MM.1S (cell line): ENCODE data around the gene CD4.

Experiments
- EZH2 ChIP-seq: fragments of 300-600 bp; sonication (generic); optimal IDR thresholded peaks from 2 replicates; pipeline ENCODE3; 2017; ENCODE audit warnings: low read depth, mild to moderate bottlenecking, antibody characterized with exemption, low read length, mixed read lengths
- TF ChIP-seq, protein P1 (sequence below): fragments of 300-600 bp; sonication (generic); IDR thresholded peaks from 2 replicates; pipeline ENCODE4 v1.5.1; 2016; ENCODE audit warnings: antibody characterized with exemption, low read length, mixed read lengths

DNA sequence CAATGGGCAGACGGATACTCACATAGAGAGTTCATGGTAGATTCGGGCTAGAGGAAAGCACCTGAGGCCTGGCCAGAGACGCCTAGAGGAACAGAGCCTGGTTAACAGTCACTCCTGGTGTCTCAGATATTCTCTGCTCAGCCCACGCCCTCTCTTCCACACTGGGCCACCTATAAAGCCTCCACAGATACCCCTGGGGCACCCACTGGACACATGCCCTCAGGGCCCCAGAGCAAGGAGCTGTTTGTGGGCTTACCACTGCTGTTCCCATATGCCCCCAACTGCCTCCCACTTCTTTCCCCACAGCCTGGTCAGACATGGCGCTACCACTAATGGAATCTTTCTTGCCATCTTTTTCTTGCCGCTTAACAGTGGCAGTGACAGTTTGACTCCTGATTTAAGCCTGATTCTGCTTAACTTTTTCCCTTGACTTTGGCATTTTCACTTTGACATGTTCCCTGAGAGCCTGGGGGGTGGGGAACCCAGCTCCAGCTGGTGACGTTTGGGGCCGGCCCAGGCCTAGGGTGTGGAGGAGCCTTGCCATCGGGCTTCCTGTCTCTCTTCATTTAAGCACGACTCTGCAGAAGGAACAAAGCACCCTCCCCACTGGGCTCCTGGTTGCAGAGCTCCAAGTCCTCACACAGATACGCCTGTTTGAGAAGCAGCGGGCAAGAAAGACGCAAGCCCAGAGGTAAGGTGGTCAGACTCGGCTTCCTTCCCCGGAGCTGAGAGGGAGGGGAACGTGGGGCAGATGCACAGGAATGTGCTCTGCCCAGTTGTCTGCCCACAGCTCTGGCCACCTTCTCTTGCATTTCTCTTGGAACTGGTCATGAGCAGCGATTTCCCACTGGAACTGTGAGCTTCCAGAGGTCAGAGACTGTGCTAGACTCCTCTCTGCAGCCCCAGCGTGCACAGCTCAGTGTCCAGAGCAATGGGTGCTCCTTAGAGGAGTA is at the start of gene CD4:
- TF ChIP-seq EZH2, result no peak
- TF ChIP-seq, protein P1, sequence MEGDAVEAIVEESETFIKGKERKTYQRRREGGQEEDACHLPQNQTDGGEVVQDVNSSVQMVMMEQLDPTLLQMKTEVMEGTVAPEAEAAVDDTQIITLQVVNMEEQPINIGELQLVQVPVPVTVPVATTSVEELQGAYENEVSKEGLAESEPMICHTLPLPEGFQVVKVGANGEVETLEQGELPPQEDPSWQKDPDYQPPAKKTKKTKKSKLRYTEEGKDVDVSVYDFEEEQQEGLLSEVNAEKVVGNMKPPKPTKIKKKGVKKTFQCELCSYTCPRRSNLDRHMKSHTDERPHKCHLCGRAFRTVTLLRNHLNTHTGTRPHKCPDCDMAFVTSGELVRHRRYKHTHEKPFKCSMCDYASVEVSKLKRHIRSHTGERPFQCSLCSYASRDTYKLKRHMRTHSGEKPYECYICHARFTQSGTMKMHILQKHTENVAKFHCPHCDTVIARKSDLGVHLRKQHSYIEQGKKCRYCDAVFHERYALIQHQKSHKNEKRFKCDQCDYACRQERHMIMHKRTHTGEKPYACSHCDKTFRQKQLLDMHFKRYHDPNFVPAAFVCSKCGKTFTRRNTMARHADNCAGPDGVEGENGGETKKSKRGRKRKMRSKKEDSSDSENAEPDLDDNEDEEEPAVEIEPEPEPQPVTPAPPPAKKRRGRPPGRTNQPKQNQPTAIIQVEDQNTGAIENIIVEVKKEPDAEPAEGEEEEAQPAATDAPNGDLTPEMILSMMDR, result no peak
